K562 (cell line): Measurements from ENCODE around the gene DEDD2. TPM values are rescaled to one million over a fixed set of nuclear protein-coding genes. Genes with fewer than 3 reads are reported as not detected.
A peak's percentile ranks its signal among the peaks of the same experiment; 100 is the strongest.

Source experiments
- ARID2 ChIP-seq: fragments of 450-650 bp; IDR thresholded peaks from 2 replicates; pipeline ENCODE4 v1.6.1; 2017; ENCODE audit warnings: antibody characterized with exemption, mild to moderate bottlenecking
- ARID3A ChIP-seq: IDR thresholded peaks from 2 replicates; pipeline ENCODE4 v1.6.1; 2012; ENCODE audit warnings: low read depth, low read length, improper control_type of control experiment, borderline replicate concordance
- CBX3 ChIP-seq, 2 experiments: IDR thresholded peaks; 1 replicate in 1 of 2; 2 replicates in 1 of 2; pipeline ENCODE4 v1.6.1; 2012; ENCODE audit warnings: inconsistent platforms in 2 of 2, low read length in 2 of 2, borderline replicate concordance in 1 of 2, control low read depth in 1 of 2
- CEBPB ChIP-seq: fragments of 450-650 bp; IDR thresholded peaks from 2 replicates; pipeline ENCODE4 v1.6.1; 2016; ENCODE audit warnings: missing genetic modification characterization, missing compliant biosample characterization
- CGGBP1 ChIP-seq: fragments of 250-450 bp; sonication (Bioruptor Pico); IDR thresholded peaks from 2 replicates; pipeline ENCODE4 v1.9.0; 2021; ENCODE audit warnings: mild to moderate bottlenecking
- CHD1 ChIP-seq: fragments of 200-600 bp; sonication (generic); IDR thresholded peaks from one replicate; pipeline ENCODE4 v1.6.1; 2012; ENCODE audit warnings: mild to moderate bottlenecking, moderate library complexity, low read length, inconsistent platforms
- FOXM1 ChIP-seq, 2 experiments: fragments of 450-650 bp in 1 of 2; sonication (generic) in 1 of 2; formaldehyde crosslinking in 1 of 2; IDR thresholded peaks; 2 replicates each; pipeline versions ENCODE4 v1.6.1 to v1.9.0; 2017 to 2022; ENCODE audit warnings: low read depth in 2 of 2, mild to moderate bottlenecking in 2 of 2, missing genetic modification reagents in 1 of 2, moderate library complexity in 1 of 2
- GTF2B ChIP-seq: IDR thresholded peaks from 2 replicates; pipeline ENCODE4 v1.6.1; 2011; ENCODE audit not compliant: insufficient read length; ENCODE audit errors: extremely low read depth
- MCM5 ChIP-seq: fragments of 450-650 bp; IDR thresholded peaks from 2 replicates; pipeline ENCODE4 v1.6.1; 2016; ENCODE audit warnings: low read depth
- MECOM ChIP-seq: fragments of 250-450 bp; sonication (Bioruptor Pico); IDR thresholded peaks from 2 replicates; pipeline ENCODE4 v1.8.0; 2022; ENCODE audit warnings: inconsistent platforms
- MED1 ChIP-seq: sonication (generic); formaldehyde crosslinking; IDR thresholded peaks from 2 replicates; pipeline ENCODE4 v1.8.1; 2023; ENCODE audit warnings: missing genetic modification reagents, borderline replicate concordance
- MIER1 ChIP-seq: fragments of 450-650 bp; IDR thresholded peaks from 2 replicates; pipeline ENCODE4 v1.6.1; 2016; ENCODE audit warnings: antibody characterized with exemption, mild to moderate bottlenecking, low read depth
- RHOXF2B ChIP-seq: fragments of 250-450 bp; sonication (Bioruptor Pico); conservative IDR thresholded peaks from 2 replicates; pipeline ENCODE4 v1.5.1; 2021
- SMC3 ChIP-seq: conservative IDR thresholded peaks from 2 replicates; pipeline ENCODE4 v1.6.1; 2011; ENCODE audit warnings: low read depth, low read length, improper control_type of control experiment; ENCODE audit not compliant: insufficient read depth
- TFAM ChIP-seq: fragments of 250-450 bp; sonication (Bioruptor Pico); conservative IDR thresholded peaks from 2 replicates; pipeline ENCODE4 v1.5.0; 2021; ENCODE audit warnings: mild to moderate bottlenecking, moderate library complexity
- TOE1 ChIP-seq, 2 experiments: fragments of 450-650 bp in 1 of 2; sonication (generic) in 1 of 2; formaldehyde crosslinking in 1 of 2; IDR thresholded peaks; 2 replicates each; pipeline versions ENCODE4 v1.7.1 to v1.8.0; 2016 to 2022; ENCODE audit warnings: borderline replicate concordance in 2 of 2, mild to moderate bottlenecking in 2 of 2, antibody characterized with exemption in 1 of 2, inconsistent platforms in 1 of 2, low read depth in 1 of 2, missing genetic modification reagents in 1 of 2, moderate library complexity in 1 of 2
- TRIM24 ChIP-seq, 2 experiments: fragments of 450-650 bp; IDR thresholded peaks; 2 replicates each; pipeline ENCODE4 v1.6.1; 2016
- YBX1 ChIP-seq: fragments of 450-650 bp; IDR thresholded peaks from 2 replicates; pipeline ENCODE4 v1.7.1; 2016; ENCODE audit warnings: mild to moderate bottlenecking
- ZNF133 ChIP-seq: fragments of 250-450 bp; sonication (Bioruptor Pico); IDR thresholded peaks from 2 replicates; pipeline ENCODE4 v1.4.0; 2020; ENCODE audit warnings: mild to moderate bottlenecking
- ZNF324 ChIP-seq: fragments of 250-450 bp; sonication (Bioruptor Pico); IDR thresholded peaks from 2 replicates; pipeline ENCODE4 v1.4.0; 2020; ENCODE audit warnings: mild to moderate bottlenecking
- ZNF518B ChIP-seq: fragments of 250-450 bp; sonication (Bioruptor Pico); IDR thresholded peaks from 2 replicates; pipeline ENCODE4 v1.5.0; 2021; ENCODE audit warnings: mild to moderate bottlenecking, moderate library complexity
- polyA plus RNA-seq, 8 experiments: library from polyadenylated mRNA; depleted of rRNA in 4 of 8; stranded (reverse) in 5 of 8; unstranded in 3 of 8; fragments of >200 nt; fragmentation: Nextera tagmentation in 2 of 8; fragmentation: Illumina TruSeq in 1 of 8; extraction: Ambion mirVana in 2 of 8; extraction: Trizol in 1 of 8; gene quantifications; 2 replicates each; pipeline versions ENCODE4 v1.2.1 to v1.2.3, GENCODE V29; 2011 to 2014; ENCODE audit warnings: inconsistent platforms in 1 of 8, missing spikeins in 1 of 8
- total RNA-seq, 7 experiments: library from RNA; depleted of rRNA in 6 of 7; stranded (reverse); fragments of >200 nt in 6 of 7; fragmentation: Illumina TruSeq in 2 of 7; extraction: Trizol in 2 of 7; gene quantifications; 2 replicates each; pipeline versions ENCODE4 v1.2.1 to v1.2.3, GENCODE V29; 2011 to 2021; ENCODE audit warnings: low replicate concordance in 1 of 7

DEDD2 gene
- total and polyA plus RNA-seq, 9 of the 15 experiments (the other 6 are each of a cell fraction or from before 2014, with no cell fraction given), result 4.3 to 43.0 (median 29.2) TPM

- TF ChIP-seq ZNF518B (CRISPR knock-in tag), result no peak
- TF ChIP-seq CGGBP1, result no peak
- no peak for TF ChIP-seq TRIM24 (IDR thresholded peaks at IDR 0.05)
- no peak for TF ChIP-seq TFAM (CRISPR knock-in tag)
- TF ChIP-seq GTF2B, result no peak
- no peak for TF ChIP-seq MCM5
- peak; percentile 8 for TF ChIP-seq CHD1
- TF ChIP-seq CBX3 (IDR thresholded peaks at IDR 0.05; ENCODE audit: borderline replicate concordance in 1 of 2, low read length in 2 of 2), result no peak
- no peak for TF ChIP-seq YBX1
- no peak for TF ChIP-seq MECOM
- no peak for TF ChIP-seq ARID2
- TF ChIP-seq ZNF324, result no peak
- no peak for TF ChIP-seq MIER1
- no peak for TF ChIP-seq CEBPB (tag)
- TF ChIP-seq FOXM1 (IDR thresholded peaks at IDR 0.05; ENCODE audit: low read depth), result peak; percentile 88
- no peak for TF ChIP-seq FOXM1 (CRISPR knock-in tag; IDR thresholded peaks at IDR 0.05; ENCODE audit: low read depth)
- no peak for TF ChIP-seq SMC3
- no peak for TF ChIP-seq MED1 (CRISPR knock-in tag)
- TF ChIP-seq ZNF133 (CRISPR knock-in tag), result no peak
- no peak for TF ChIP-seq ARID3A
- peak; percentile 88 for TF ChIP-seq TOE1 (IDR thresholded peaks at IDR 0.05; ENCODE audit: borderline replicate concordance)
- TF ChIP-seq TOE1 (CRISPR knock-in tag; IDR thresholded peaks at IDR 0.05; ENCODE audit: borderline replicate concordance, low read depth), result no peak
- TF ChIP-seq RHOXF2B (CRISPR knock-in tag), result no peak
Measured at GRCh38 chr19:42254089-42254849, 36.8 kb upstream of the DEDD2 start (continued).
